Esophagus (tissue), 2 donors: ENCODE data around the gene LY6G5C. TPM values are rescaled to one million over a fixed set of nuclear protein-coding genes. Genes with fewer than 3 reads are reported as not detected.

Experiments
- H3K27ac ChIP-seq, 2 donors: one replicate each; pipeline ENCODE4 v1.5.1; 2013; ENCODE audit warnings: low read depth in 2 of 2, mild to moderate bottlenecking in 2 of 2, inconsistent platforms in 1 of 2, low read length in 1 of 2, moderate library complexity in 1 of 2
- H3K27me3 ChIP-seq, 2 donors: one replicate each; pipeline ENCODE4 v1.6.1; 2013; ENCODE audit warnings: low read length in 2 of 2, control low read depth in 1 of 2, mild to moderate bottlenecking in 1 of 2; ENCODE audit not compliant: insufficient read depth in 2 of 2, control insufficient read depth in 1 of 2
- H3K36me3 ChIP-seq, 2 donors: one replicate each; pipeline ENCODE4 v1.6.1; 2013; ENCODE audit warnings: low read length in 1 of 2; ENCODE audit not compliant: control insufficient read depth in 2 of 2, insufficient read depth in 2 of 2
- H3K4me1 ChIP-seq, 2 donors: one replicate each; pipeline ENCODE4 v1.6.1; 2013; ENCODE audit warnings: low read length in 1 of 2; ENCODE audit not compliant: control insufficient read depth in 2 of 2, insufficient read depth in 2 of 2
- H3K4me3 ChIP-seq, 2 donors: one replicate each; pipeline ENCODE4 v1.5.1; 2013; ENCODE audit warnings: low read length in 2 of 2, mild to moderate bottlenecking in 2 of 2, low read depth in 1 of 2, moderate library complexity in 1 of 2
- H3K9me3 ChIP-seq, 2 donors: one replicate each; pipeline ENCODE4 v1.6.1; 2013; ENCODE audit warnings: mild to moderate bottlenecking in 2 of 2, low read depth in 1 of 2, low read length in 1 of 2, moderate library complexity in 1 of 2; ENCODE audit not compliant: control insufficient read depth in 2 of 2, insufficient read depth in 1 of 2
- WGBS, 2 donors: extraction: QIAGEN DNeasy Blood & Tissue Kit; methylation state at CpG; one replicate each; pipeline ENCODE4 v1.1.7; 2013; 5-methylcytosine and 5-hydroxymethylcytosine counted together
- polyA plus RNA-seq, 2 donors: library from polyadenylated mRNA; stranded (reverse); fragments of 200-250 nt; gene quantifications; one replicate each; pipeline ENCODE4 v1.2.3, GENCODE V29; 2013
- donor health status: healthy with polysubstance abuse.
- donor health status: Bipolar disorder and iron deficiency.

The LY6G5C gene
- polyA plus RNA-seq, 2 donors, result 0.76 to 1.1 TPM

DNA sequence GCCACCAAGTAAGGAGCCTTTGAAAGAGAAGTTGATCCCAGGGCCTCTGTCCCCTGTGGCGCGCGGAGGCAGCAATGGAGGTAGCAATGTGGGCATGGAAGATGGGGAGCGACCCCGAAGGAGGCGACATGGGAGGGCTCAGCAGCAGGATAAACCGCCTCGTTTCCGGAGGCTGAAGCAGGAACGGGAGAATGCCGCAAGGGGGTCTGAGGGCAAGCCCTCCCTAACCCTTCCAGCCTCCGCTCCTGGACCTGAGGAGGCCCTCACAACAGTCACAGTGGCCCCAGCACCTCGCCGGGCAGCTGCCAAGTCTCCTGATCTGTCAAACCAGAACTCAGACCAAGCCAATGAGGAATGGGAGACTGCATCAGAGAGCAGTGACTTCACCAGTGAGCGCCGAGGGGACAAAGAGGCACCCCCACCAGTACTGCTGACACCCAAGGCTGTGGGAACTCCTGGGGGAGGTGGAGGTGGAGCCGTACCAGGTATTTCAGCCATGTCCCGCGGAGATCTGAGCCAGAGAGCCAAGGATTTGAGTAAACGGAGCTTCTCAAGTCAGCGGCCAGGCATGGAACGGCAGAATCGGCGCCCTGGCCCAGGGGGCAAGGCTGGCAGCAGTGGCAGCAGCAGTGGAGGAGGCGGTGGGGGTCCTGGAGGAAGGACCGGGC is 48.5 kb downstream of the LY6G5C start:
- no peaks in the 10 kb centered on the region for H3K27me3 ChIP-seq
- peaks cover 43 to 67% of the 10 kb centered on the region in 2 donors for H3K36me3 ChIP-seq
- WGBS, 2 donors, result 89 to 91% methylated on average over 26 of the region's 26 CpGs
- no peak overlapping the region for H3K27ac ChIP-seq
- H3K9me3 ChIP-seq, result no peaks in the 10 kb centered on the region
- H3K4me1 ChIP-seq, result no peaks in the 10 kb centered on the region
- no peak overlapping the region for H3K4me3 ChIP-seq

DNA sequence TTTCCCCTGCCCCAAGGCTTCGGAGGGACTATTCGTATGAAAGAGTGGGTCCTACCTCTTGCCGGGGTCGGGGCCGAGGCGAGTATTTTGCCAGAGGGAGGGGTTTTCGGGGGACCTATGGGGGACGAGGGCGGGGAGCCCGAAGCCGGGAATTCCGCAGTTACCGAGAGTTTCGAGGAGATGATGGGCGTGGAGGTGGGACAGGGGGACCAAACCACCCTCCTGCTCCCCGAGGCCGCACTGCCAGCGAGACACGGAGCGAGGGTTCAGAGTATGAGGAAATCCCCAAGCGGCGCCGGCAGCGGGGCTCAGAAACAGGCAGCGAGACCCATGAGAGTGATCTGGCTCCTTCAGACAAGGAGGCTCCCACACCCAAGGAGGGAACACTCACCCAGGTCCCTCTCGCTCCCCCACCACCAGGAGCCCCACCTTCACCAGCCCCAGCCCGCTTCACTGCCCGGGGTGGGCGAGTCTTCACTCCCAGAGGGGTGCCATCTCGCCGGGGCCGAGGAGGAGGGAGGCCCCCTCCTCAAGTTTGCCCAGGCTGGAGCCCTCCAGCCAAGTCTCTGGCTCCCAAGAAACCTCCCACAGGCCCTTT is 49.1 kb downstream of the LY6G5C start:
- no peak overlapping the region for H3K27ac ChIP-seq
- peaks cover 42 to 67% of the 10 kb centered on the region in 2 donors for H3K36me3 ChIP-seq
- 85 to 86% methylated on average over 32 of the region's 32 CpGs for WGBS, 2 donors
- H3K27me3 ChIP-seq, result no peaks in the 10 kb centered on the region
- H3K4me1 ChIP-seq, result no peaks in the 10 kb centered on the region
- H3K9me3 ChIP-seq, result no peaks in the 10 kb centered on the region
- H3K4me3 ChIP-seq, result no peak overlapping the region

DNA sequence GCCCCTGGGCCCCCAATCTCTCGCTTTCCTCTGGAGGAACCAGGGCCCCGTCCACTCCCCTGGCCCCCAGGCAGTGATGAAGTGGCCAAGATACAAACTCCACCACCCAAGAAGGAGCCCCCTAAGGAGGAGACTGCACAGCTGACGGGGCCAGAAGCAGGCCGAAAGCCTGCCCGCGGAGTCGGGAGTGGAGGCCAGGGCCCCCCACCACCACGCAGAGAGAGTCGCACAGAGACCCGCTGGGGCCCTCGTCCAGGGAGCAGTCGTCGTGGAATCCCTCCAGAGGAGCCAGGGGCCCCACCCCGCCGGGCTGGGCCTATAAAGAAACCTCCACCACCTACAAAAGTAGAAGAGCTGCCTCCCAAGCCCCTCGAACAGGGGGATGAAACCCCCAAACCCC is 49.7 kb downstream of the LY6G5C start:
- Histone ChIP-seq H3K27me3 (no peaks in the 10 kb centered on the region), H3K4me3 (no peak overlapping the region), H3K4me1 (no peaks in the 10 kb centered on the region), H3K27ac (no peak overlapping the region), H3K9me3 (no peaks in the 10 kb centered on the region), H3K36me3 (peaks cover 37 to 68% of the 10 kb centered on the region in 2 donors)
- 86 to 89% methylated on average over 12 to 16 of the region's 16 CpGs for WGBS, 2 donors

DNA sequence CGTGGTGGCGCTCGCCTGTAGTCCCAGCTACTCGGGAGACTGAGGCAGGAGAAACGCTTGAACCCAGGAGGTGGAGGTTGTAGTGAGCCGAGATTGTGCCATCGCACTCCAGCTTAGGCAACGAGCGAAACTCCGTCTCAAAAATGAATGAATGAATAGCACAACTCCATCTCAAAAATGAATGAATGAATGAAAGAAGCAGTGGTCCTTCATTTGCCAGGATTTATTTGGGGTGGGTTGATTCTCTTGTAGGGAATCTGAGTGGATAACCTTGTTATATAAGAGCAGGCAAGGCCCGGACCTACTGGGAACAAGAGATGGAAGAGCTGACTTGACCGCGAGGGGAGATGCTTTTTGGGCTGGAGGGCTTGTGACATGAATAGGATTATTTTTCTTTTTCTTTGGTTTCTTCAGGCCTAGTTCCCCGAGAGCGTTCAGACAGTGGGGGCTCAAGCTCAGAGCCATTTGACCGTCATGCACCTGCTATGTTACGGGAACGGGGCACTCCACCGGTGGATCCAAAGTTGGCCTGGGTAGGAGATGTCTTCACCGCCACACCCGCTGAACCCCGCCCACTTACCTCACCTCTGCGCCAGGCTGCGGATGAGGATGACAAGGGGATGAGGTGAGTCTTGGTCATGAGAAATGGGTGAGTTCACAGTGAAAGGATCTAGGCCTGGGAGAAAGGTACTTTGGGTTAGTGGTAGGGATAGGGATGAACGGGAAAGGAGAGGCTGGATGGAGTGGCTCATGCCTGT is 50.5 kb downstream of the LY6G5C start:
- Histone ChIP-seq H3K4me1 (no peaks in the 10 kb centered on the region), H3K27me3 (no peaks in the 10 kb centered on the region), H3K36me3 (peaks cover 37 to 69% of the 10 kb centered on the region in 2 donors), H3K4me3 (no peak overlapping the region), H3K27ac (no peak overlapping the region), H3K9me3 (no peaks in the 10 kb centered on the region)
- WGBS, 2 donors, result 89 to 90% methylated on average over 25 of the region's 25 CpGs

DNA sequence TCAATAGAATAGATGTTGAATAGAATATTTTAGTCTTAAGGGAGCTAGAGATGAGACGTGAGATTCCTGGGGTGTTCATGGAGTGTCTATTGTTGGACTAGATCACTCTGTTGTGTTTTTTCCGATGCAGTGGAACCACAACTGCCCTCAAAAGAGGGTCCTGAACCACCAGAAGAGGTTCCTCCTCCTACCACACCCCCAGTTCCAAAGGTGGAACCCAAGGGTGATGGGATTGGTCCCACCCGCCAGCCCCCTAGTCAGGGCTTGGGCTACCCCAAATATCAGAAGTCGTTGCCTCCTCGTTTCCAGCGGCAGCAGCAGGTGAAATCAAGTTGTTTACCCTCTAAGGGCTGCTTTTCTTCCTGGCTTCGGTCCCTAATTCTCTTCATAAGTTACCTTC is 51.9 kb downstream of the LY6G5C start:
- H3K9me3 ChIP-seq, result no peaks in the 10 kb centered on the region
- 89 to 91% methylated on average over 7 of the region's 7 CpGs for WGBS, 2 donors
- no peaks in the 10 kb centered on the region for H3K27me3 ChIP-seq
- H3K27ac ChIP-seq, result no peak overlapping the region
- no peaks in the 10 kb centered on the region for H3K4me1 ChIP-seq
- H3K36me3 ChIP-seq, result peaks cover 43 to 66% of the 10 kb centered on the region in 2 donors
- H3K4me3 ChIP-seq, result no peak overlapping the region

DNA sequence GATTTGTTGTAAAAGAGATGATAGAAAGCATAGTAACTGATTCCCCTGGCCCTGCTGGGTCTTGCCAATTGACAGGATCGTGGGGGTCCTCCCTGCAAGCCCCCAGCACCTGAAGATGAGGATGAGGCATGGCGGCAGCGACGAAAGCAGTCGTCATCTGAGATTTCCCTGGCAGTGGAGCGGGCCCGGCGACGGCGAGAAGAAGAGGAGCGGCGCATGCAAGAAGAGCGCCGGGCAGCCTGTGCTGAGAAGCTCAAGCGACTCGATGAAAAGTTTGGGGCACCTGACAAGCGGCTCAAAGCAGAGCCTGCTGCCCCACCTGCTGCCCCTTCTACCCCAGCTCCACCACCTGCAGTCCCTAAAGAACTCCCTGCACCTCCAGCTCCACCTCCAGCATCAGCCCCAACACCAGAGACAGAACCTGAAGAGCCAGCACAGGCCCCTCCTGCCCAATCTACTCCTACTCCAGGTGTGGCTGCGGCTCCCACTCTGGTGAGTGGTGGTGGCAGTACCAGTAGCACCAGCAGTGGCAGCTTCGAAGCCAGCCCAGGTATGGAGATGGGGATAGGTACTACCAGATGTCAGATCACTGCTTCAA is 53.1 kb downstream of the LY6G5C start:
- H3K4me1 ChIP-seq, result no peaks in the 10 kb centered on the region
- H3K9me3 ChIP-seq, result no peaks in the 10 kb centered on the region
- peaks cover 40 to 65% of the 10 kb centered on the region in 2 donors for H3K36me3 ChIP-seq
- no peak overlapping the region for H3K27ac ChIP-seq
- H3K4me3 ChIP-seq, result no peak overlapping the region
- 96% methylated on average over 19 of the region's 19 CpGs for WGBS, 2 donors
- no peaks in the 10 kb centered on the region for H3K27me3 ChIP-seq

DNA sequence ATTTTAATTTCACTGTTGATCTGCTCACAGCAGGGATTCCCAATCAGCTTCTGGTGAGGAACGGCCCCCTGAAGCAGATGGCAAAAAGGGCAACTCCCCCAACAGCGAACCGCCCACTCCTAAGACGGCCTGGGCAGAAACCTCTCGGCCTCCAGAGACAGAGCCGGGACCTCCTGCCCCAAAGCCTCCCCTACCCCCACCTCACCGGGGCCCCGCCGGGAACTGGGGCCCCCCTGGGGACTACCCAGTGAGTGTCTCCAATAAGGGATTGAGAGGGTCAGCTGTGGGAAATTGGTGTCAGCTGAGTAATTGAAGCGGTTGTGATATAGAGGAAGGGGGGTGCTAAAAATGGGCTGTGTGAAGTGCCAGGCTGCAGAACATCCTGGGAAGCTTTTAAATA is 53.9 kb downstream of the LY6G5C start:
- Histone ChIP-seq H3K36me3 (peaks cover 40 to 57% of the 10 kb centered on the region in 2 donors), H3K27me3 (no peaks in the 10 kb centered on the region), H3K27ac (no peak overlapping the region), H3K4me1 (no peaks in the 10 kb centered on the region), H3K9me3 (no peaks in the 10 kb centered on the region), H3K4me3 (no peak overlapping the region)
- 88 to 91% methylated on average over 10 of the region's 10 CpGs for WGBS, 2 donors

Other genes starting within 250 kb of the LY6G5C start
- under 1 TPM; 0.29 to 0.77 TPM for gene MICB, start 182.9 kb downstream of the LY6G5C start, polyA plus RNA-seq
- not detected for gene MCCD1, start 152.1 kb downstream of the LY6G5C start, polyA plus RNA-seq
- gene DDX39B, start 139.1 kb downstream of the LY6G5C start, polyA plus RNA-seq, result 100 to 1,000 TPM; 181 to 321 TPM
- gene ATP6V1G2, start 134.5 kb downstream of the LY6G5C start, polyA plus RNA-seq, result under 1 TPM; 0.32 to 0.49 TPM
- gene NFKBIL1, start 133.5 kb downstream of the LY6G5C start, polyA plus RNA-seq, result 10 to 100 TPM; 16.1 to 20.2 TPM
- under 1 TPM; 0.10 to 0.14 TPM for gene LTA, start 108.8 kb downstream of the LY6G5C start, polyA plus RNA-seq
- gene TNF, start 105.5 kb downstream of the LY6G5C start, polyA plus RNA-seq, result 1 to 10 TPM in 1 of 2 donors, under 1 TPM in 1; 0.71 to 2.4 TPM
- gene LTB, start 98.6 kb downstream of the LY6G5C start, polyA plus RNA-seq, result 1 to 10 TPM; 1.8 to 3.0 TPM
- 1 to 10 TPM; 2.8 to 6.9 TPM for gene LST1, start 94.8 kb downstream of the LY6G5C start, polyA plus RNA-seq
- under 1 TPM in 1 of 2 donors, not detected in 1; 0.07 TPM for gene NCR3, start 88.1 kb downstream of the LY6G5C start, polyA plus RNA-seq
- gene AIF1, start 65.8 kb downstream of the LY6G5C start, polyA plus RNA-seq, result 10 to 100 TPM in 1 of 2 donors, 1 to 10 TPM in 1; 8.0 to 12.6 TPM
- 100 to 1,000 TPM in 1 of 2 donors, 10 to 100 TPM in 1; 76.6 to 110 TPM for gene PRRC2A, start 60.4 kb downstream of the LY6G5C start, polyA plus RNA-seq
- gene BAG6, start 28.4 kb downstream of the LY6G5C start, polyA plus RNA-seq, result 100 to 1,000 TPM; 158 to 259 TPM
- 1 to 10 TPM; 4.3 to 6.0 TPM for gene APOM, start 25.2 kb downstream of the LY6G5C start, polyA plus RNA-seq
- 10 to 100 TPM; 20.6 to 21.1 TPM for gene C6orf47, start 20.3 kb downstream of the LY6G5C start, polyA plus RNA-seq
- gene GPANK1, start 16.1 kb downstream of the LY6G5C start, polyA plus RNA-seq, result 10 to 100 TPM; 10.2 to 10.4 TPM
- gene CSNK2B, start 15.0 kb downstream of the LY6G5C start, polyA plus RNA-seq, result 100 to 1,000 TPM; 140 to 187 TPM
- 1 to 10 TPM; 5.3 to 7.4 TPM for gene LY6G5B, start 11.1 kb downstream of the LY6G5C start, polyA plus RNA-seq
- gene ABHD16A, start 22.3 kb upstream of the LY6G5C start, polyA plus RNA-seq, result 10 to 100 TPM; 30.0 to 40.1 TPM
- not detected for gene LY6G6F, start 25.8 kb upstream of the LY6G5C start, polyA plus RNA-seq
- 1 to 10 TPM in 1 of 2 donors, under 1 TPM in 1; 0.67 to 1.3 TPM for gene LY6G6D, start 34.3 kb upstream of the LY6G5C start, polyA plus RNA-seq
- gene LY6G6C, start 40.7 kb upstream of the LY6G5C start, polyA plus RNA-seq, result 10 to 100 TPM; 17.2 to 21.9 TPM
- under 1 TPM; 0.49 to 0.88 TPM for gene MPIG6B, start 42.3 kb upstream of the LY6G5C start, polyA plus RNA-seq
- gene DDAH2, start 48.2 kb upstream of the LY6G5C start, polyA plus RNA-seq, result 10 to 100 TPM; 46.5 to 73.3 TPM
- 100 to 1,000 TPM; 258 to 412 TPM for gene CLIC1, start 55.5 kb upstream of the LY6G5C start, polyA plus RNA-seq
- gene MSH5, start 58.9 kb upstream of the LY6G5C start, polyA plus RNA-seq, result 10 to 100 TPM in 1 of 2 donors, 1 to 10 TPM in 1; 6.3 to 15.8 TPM
- 1 to 10 TPM; 2.3 to 7.6 TPM for gene SAPCD1, start 81.6 kb upstream of the LY6G5C start, polyA plus RNA-seq
- 1 to 10 TPM in 1 of 2 donors, under 1 TPM in 1; 0.33 to 1.3 TPM for gene VWA7, start 96.3 kb upstream of the LY6G5C start, polyA plus RNA-seq
- 10 to 100 TPM; 35.7 to 37.3 TPM for gene VARS1, start 114.7 kb upstream of the LY6G5C start, polyA plus RNA-seq
- 10 to 100 TPM; 25.6 to 42.9 TPM for gene LSM2, start 125.9 kb upstream of the LY6G5C start, polyA plus RNA-seq
- gene HSPA1L, start 134.2 kb upstream of the LY6G5C start, polyA plus RNA-seq, result under 1 TPM; 0.39 to 0.42 TPM
- gene HSPA1A, start 134.5 kb upstream of the LY6G5C start, polyA plus RNA-seq, result 100 to 1,000 TPM; 105 to 125 TPM
- 100 to 1,000 TPM in 1 of 2 donors, 10 to 100 TPM in 1; 26.9 to 103 TPM for gene HSPA1B, start 146.7 kb upstream of the LY6G5C start, polyA plus RNA-seq
- 10 to 100 TPM; 13.6 to 14.6 TPM for gene NEU1, start 181.8 kb upstream of the LY6G5C start, polyA plus RNA-seq
- gene SLC44A4, start 197.9 kb upstream of the LY6G5C start, polyA plus RNA-seq, result under 1 TPM; 0.19 to 0.33 TPM
- gene EHMT2, start 216.6 kb upstream of the LY6G5C start, polyA plus RNA-seq, result 10 to 100 TPM; 27.2 to 39.6 TPM
- 1 to 10 TPM; 2.4 to 3.6 TPM for gene ZBTB12, start 221.0 kb upstream of the LY6G5C start, polyA plus RNA-seq
- 1 to 10 TPM; 1.2 to 1.3 TPM for gene C2, start 246.7 kb upstream of the LY6G5C start, polyA plus RNA-seq